Stimulated activated CD4-positive, alpha-beta T cell treated with anti-CD3 and anti-CD28 coated beads, Interleukin-2, amount 100 ng/mL, for 4 hours (primary cell): ENCODE measurements around the gene PTPN21.
"Not testable (repeated sequence)": the region's sequence is repeated elsewhere in the genome, so short reads cannot be mapped to it uniquely, and the experiment has no call there.

Source experiments
- DNase-seq: peaks from one replicate; pipeline ENCODE4 v3.0.0-alpha.2; 2020; ENCODE audit warnings: low read depth

PTPN21 gene

DNA sequence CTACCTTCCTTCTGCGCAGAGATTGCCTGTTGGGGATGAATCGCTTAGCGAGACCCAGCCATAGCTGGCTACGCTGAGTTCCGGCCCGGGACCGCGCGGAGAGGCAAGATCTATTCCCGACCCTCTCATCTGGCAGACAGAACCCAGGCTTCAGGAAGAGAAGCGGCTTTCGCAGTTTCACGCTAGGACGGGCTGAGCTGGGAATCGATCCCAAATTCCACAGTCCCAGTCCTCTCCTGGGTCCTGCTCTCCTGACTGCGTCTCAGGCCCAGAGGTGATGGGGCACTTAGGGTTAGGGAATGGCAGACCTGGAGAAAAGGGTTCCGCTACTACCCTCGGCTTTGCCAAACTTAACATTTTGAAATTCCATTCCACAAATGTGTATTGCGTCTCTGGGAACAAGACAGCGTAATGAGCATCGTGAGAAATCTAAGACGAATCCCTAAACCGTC is 2.8 kb downstream of the PTPN21 start:
- no peak for DNase-seq

DNA sequence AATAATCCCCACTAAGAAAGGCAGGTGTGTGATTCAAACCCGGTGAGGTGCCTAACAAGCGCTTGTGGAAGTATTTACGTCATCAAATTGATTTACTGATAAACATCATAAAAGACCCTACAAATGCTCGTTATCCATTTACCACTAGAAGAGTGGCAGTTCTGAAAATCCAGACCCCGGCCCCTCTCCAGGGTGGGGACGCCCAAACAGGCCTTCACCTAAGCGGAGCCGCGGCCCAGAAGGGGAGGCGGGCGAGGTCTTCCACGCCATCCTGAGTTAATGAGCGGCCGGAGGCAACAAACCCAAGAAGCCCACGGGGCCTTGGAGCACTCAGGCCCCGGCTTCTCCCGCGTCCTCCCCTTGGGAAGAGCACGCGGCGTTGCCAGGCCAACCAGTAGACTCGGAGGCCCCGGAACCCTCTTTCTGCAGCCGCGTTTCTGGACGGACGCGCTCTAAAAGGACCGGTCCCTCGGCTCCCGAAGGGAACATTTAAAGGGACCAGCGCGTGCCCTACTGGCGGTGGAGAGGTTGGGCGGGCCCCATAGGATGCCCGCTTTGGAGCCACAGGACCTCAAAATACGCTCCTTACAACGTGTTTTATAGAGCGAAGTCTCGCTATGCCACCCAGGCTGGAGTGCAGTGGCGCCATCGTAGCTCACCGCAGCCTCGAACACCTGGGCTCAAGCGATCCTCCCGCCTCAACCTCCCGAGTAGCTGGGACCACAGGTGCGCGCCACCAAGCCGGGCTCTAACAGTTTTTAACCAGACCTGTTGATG is 3.5 kb downstream of the PTPN21 start:
- peak; percentile 27 for DNase-seq

DNA sequence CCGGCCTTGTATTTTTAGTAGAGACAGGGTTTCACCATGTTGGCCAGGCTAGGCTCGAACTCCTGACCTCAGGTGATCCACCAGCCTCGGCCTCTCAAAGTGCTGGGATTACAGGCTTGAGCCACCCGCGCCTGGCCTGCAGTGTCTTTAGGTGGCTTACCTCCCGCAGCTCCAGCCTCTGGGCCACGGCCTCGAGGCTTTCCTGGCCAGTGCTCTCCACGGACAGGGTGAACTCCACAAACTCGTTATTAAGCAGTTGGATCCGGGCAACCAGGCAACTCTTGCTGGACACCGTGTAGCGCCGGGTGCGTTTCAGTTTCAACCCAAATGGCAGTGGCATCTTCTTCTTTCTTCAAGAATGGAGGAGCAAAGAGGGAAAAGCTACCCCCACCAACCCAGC is 4.7 kb downstream of the PTPN21 start:
- DNase-seq: no peak

DNA sequence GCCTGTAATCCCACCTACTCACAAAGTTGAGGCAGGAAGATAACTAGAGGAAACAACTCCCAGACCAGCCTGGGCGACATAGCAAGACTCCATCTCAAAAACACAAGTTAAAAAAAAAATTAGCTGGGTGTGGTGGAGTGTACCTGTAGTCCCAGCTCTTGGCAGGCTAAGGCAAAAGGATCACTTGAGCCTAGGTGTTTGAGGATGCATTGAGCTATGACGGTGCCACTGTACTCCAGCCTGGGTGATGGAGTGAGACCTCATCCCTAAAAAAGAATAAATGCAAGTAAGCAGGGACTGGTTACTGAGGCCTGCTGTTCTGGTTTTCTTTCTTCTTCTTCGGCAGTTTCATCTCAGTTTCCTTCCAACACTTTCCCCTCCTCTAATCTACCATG is 7.4 kb downstream of the PTPN21 start:
- DNase-seq: no peak

DNA sequence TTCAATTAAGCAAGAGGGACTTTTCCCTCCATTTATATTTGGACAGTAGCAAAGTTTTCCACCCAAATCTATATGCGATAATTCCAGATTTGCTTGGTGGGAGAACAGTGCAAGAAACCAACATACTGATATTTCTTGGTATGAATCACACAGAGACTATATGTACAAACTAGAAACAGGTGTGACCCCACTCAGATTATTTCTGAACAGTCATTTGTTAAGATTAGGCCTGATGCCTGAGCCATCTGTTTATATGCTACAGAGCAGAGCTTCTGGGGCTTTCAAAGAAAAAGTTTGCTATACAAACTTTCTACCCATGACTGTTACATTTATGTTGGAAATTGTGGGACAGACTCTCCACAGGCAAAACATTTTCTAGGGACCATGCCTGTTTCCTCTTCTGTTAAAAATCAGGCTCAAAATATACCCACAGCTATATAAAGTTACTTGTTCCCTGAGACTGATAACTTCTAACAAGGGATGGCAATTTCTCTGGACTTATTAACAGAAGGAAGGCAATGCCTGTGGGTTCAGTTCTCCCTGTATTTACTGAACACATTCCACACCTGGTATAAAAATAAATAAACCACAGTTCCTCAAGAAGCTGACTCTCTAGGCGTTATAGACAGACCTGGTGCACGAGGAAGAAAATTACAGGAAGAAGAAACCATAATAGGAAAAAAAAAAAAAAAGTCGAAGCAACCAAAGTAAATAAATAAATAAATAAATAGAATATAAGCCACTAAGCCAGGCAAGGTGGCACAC is 8.0 kb downstream of the PTPN21 start:
- DNase-seq: no peak

DNA sequence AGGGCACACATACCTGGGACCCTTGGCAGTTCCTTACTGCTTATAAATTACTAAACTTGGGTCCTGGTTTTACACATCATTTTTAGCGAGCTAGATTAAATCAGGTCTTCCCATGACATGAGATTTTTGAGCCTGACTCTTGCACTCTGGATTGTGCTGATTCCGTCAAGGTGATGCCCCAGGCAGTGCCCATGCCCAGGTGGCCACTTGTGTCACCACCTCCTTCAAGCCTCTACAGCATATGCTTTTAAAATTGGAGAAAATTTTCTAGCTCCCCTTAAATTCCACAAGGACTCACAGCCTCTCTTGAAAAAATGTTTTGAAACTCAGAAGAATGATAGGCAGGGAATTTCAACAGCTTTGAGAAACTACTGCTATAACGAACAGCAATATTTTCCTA is 9.6 kb downstream of the PTPN21 start:
- no peak for DNase-seq

DNA sequence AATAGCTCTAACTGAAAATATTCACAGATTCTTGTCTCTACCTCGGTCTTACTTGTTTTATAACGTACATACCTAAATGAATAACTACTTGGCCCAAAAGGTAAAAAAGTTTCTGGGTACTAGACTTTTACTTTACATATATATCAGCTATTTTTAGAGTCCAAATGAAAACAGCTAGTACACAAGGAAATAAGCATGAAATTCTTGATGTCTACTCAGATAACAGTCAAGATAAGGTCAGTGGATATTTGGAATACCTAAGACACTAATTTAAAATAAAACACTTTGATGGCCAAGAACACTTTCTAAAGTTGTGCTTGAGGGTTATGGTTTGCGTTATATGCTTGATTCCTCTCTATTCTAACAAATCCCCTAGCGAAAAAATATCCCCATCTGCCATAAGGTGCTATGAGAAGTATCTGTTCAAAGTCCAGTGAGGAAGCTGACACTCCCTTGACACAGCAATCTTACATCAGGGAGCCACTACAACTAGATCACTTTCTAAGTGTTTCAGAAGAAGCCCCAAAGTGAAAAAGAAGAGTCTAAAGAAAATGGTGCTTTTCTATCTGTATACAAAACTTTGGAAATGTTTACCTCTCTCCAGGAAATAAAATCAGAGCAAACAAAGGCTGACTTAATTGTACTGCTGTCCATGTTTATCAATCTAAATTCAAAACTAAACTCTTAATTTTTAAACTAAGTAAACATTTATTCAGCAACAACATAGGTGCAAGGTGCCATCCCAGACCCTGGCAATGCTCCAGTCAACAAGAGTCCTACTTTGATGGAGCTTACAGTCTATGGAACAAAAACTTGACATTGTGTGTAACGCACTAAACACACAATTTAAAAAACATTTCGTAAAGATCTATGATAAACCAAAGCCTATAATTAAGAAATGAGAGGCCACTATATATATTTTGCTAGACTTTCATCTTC is 11.7 kb downstream of the PTPN21 start:
- DNase-seq: no peak

DNA sequence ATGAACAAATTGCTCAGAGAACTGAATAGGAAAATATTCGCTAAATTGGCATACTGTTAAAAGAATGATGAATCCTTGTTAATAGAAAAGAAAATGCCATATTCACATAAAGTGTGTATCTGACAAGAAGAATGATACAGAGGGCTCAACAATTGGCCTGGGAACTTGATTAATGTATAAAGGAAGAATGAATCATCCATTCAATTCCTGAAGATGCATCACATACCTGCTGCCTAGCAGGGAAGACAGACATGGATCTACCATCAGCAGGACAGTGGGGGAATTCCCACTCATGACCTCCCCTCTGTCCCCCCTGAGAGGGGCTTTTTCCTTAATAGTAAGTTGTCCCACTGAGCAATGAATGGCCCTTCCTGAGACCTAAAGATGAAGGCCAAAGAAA is 13.5 kb downstream of the PTPN21 start:
- no peak for DNase-seq

DNA sequence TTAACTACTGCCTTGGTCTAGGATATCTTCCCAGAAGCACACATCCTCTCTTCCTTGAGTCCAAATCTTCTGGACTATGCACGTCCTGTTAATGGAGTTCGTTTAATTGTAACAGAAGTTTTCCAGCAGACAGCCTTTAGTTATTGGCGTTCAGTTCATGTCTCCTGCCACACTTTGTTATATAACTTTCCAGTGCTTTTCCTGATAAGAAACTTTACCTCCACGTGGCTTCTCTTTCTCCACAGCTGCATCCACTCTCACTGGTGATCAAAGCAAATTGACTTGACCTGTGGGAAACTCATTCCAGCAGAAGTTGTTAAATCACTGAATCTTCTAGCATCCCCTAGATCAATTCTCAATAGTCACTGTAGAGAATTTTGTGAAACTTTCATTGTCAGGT is 19.0 kb downstream of the PTPN21 start:
- DNase-seq: no peak

DNA sequence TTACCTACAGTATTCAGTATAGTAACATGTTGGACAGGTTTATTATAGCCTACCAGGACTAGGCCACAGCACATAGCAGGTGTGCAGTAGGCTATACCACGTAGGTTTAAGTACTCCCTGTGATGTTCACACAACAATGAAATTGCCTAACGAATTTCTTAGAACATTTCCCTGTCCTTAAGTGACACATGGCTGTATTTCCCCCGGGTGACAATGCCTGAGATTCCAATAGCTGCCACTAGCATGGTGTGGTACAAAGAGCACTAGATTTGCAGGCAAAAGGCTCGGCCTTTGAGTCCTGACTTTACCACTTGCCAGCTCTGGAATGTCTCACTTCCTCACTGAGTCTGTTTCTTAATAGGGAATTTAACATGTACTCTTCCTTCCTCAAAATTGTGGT is 19.7 kb downstream of the PTPN21 start:
- no peak for DNase-seq

DNA sequence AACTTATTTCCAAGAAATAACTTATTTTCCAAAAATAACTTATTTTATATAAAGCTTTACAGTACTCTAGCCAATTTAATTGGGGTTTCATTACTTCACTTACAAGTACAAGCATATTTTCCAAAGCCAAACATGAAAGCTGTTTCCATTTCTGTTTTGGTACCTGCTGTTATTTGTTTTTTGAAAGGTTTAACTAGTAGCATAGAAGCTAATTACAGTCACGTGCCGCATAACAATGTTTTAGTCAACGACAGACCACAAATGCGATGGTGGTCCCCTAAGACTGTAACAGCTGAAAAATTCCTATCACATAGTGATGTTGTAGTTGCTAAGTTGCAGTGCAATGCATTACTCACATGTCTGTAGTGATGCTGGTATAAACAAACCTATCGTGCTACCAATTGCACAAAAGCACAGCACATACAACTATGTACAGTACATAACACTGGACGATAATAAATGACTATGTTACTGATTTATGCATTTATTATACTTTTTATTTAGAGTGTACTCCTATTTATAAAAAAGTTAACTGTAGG is 21.7 kb downstream of the PTPN21 start:
- DNase-seq: no peak

DNA sequence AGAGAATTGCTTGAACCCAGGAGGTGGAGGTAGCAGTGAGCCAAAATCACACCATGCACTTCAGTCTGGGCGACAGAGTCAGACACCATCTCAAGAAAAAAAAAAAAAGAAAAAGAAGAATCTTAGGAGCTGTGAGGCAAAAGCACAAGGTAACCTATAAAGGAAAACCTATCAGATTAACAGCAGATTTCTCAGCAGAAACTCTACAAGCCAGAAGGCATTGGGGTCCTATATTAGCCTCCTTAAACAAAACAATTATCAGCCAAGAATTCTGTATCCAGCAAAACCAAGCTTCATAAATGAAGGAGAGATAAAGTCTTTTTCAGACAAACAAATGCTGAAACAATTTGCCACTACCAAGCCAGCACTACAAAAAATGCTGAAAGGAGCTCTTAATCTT is 24.9 kb downstream of the PTPN21 start:
- not testable (repeated sequence) for DNase-seq

DNA sequence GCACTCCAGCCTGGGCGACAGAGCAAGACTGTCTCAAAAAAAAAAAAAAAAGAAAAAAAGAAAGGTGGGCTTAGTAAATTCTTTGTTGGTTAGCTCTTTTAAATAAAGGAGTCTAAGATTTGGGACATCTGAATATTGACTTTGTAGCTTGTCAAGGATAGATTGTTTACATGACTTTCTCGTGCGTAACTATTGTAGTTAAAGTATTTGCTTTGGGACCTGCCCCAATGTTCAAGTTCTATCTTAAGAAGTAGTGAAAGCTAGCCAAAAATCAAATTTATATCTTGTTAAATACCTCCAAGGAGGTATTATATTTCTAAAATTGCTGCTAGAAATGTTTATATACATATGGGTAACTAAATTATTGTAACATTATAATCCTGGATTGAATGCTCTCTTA is 32.4 kb downstream of the PTPN21 start:
- no peak for DNase-seq

DNA sequence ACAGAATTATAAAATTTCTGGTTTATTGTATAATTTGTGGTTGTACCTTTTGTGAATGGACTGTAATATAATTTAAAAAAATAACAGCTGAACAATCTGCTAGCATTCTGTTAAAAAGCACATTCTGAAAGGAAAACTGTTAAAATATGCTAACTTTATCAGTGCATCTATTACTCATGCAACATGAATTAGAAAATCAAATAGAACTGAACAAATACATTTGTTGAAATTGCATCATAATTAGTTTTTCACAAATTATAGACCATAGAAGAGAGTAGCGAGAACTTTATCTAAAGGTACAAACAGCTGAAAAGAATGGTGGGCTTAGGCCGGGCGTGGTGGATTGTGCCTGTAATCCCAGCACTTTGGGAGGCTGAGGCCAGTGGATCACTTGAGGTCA is 33.0 kb downstream of the PTPN21 start:
- no peak for DNase-seq

DNA sequence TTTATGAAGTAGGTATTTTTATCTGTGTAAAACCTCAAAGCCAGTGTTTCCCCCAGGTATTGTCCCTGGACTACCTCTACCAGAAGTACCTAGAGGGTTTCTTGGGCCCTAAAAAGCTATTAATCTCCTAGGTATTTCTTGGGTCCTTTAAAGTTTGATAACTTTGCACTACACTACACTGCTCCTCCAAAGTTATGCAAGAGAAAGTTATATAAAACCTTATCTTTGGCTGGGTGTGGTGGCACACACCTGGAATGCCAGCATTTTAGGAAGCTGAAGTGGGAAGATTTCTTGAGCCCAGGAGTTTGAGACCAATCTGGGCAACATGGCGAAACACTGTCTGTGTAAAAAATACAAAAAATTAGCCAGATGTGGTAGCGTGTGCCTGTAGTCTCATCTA is 34.9 kb downstream of the PTPN21 start:
- no peak for DNase-seq

DNA sequence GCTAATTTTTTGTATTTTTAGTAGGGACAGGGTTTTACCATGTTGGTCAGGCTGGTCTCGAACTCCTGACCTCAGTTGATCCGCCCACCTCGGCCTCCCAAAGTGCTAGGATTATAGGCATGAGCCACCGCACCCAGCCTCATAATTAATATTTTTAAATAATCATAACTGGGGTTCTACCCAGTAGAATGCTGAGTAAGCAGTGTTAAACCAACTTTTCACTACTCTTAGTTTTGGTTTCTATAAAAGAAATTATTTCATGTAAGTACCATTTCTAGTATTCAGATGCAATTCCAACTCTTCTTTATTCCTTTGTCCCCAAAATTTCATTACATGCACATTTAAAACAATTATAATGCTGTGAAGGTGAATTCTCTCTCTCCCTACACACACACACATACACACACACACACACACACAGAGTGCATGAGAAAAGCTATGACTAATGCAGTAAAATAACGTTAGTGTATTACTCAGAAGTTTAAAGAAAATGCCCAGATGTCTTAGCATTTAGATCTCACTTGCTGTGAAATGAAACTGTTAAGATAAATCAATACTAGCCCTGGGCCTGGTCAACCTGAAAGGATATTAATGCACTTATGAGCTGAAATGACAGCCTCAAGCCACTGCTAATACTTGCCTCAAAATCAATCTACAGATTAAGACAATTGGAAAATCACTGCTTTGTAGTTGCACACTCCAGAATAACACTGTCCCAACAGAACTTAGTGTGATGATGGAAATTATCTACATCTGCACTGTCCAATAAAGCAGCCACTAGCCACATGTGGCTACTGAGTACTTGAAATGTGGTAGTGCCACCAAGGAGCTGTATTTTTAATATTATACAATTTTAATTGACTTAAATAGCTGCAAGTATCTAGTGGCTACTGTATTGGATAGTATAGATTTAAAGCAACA is 36.0 kb downstream of the PTPN21 start:
- no peak for DNase-seq

DNA sequence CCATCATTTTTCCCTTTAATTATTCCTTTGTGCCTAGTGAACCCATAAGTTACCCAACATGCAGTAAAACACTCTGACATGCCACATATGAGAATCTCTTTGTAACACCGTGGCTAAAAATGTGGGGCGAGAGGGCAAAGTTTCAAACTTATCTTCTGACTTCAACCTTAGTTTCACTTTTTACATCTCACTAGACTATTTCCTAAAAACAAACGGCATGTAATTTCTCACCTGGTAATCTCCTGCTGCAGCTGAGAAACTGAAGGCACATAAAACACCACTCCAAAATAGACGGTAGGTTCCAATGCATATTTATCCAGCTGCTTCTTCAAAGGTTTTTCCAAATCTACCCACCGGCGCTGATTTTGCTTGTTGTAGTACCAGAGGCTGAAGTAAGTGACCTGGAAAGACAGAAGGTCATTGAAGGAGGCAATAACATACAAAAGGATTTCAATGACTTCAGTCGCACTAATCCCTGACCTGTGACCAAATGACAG is 37.9 kb downstream of the PTPN21 start:
- DNase-seq: no peak

DNA sequence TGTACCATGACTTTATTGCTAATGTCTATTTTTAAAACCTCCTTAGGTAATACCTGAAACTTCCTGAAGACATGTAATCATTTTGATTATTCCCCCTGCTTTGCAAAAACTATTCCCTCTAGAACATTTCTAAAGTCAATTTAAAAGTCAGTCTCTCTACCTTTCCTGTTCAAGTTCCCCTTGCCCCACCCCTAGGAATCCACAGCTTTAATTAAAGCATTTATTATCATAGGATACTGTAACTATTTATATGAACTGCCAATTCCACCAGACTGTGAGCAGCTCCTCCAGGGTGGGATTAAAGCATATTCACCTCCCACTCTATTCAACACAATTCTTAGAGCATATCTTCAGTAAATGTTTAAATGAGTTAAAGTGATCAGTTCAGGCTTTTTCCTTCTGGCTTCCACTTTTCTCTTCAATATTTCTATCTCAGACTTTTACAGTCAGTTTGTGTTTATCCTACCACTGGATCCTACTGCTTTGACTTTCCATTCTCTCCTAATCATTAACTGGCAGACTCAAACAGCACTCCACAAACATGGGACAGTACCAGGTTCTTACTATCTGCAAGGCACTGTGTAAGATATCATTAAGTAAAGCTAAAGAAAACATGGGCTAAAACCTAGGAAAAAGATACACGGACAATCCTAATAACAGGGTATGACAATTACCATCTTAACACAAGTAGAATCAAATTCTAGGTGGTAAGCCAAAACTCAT is 39.1 kb downstream of the PTPN21 start:
- DNase-seq: no peak

DNA sequence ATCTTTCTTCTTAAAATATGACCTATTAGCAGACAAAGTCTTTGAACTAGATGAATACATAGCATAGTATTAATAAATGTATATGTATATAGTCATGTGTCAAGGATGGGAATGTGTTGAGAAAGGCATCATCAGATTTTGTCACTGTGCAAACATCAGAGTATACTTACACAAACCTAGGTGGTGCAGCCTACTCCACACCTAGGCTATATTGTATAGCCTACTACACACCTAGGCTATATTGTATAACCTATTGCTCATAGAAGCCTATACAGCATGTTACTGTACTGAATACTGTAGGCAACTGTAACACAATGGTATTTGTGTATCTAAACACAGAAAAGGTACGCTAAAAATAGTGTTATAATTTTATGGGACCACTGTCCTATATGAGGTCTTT is 47.6 kb downstream of the PTPN21 start:
- no peak for DNase-seq

DNA sequence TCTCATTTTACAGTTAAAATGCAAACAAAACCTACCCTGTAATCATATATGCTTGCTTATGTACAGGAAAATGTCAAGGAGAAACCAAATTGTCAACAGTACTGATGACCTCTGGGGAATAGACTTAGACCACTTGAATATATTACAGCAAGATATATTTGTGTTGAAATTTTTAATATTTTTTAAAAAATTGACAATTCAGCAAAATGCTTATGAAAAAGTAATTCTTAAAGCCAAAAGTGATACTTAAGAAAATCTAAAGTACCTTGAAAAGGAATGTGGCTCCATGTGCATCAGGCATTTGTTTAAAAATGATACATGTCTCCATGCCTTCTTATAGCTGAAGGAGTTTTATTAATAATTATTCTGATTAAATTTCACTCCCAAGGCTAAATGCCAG is 49.2 kb downstream of the PTPN21 start:
- DNase-seq: no peak
